HG03064 (cell line): Measurements from ENCODE around the gene PTPRG.
"Not testable (repeated sequence)": the region's sequence is repeated elsewhere in the genome, so short reads cannot be mapped to it uniquely, and the experiment has no call there.

ENCODE experiments used
- ATAC-seq: cut with Tn5 transposase; IDR thresholded peaks from one replicate; pipeline ENCODE4 v1.9.1; 2021; ENCODE audit warnings: low read depth; ENCODE audit not compliant: unreplicated experiment

The PTPRG gene

GRCh38 chr3:61812085-61812484 is 250.7 kb downstream of the PTPRG start:
- no peak for ATAC-seq

- no peak for ATAC-seq
Measured at GRCh38 chr3:61812517-61812916, 251.1 kb downstream of the PTPRG start.

- ATAC-seq, result no peak
Measured at GRCh38 chr3:61813636-61814035, 252.3 kb downstream of the PTPRG start.

- no peak for ATAC-seq
Measured at GRCh38 chr3:61814674-61815073, 253.3 kb downstream of the PTPRG start.

- ATAC-seq, result not testable (repeated sequence)
Measured at GRCh38 chr3:61816304-61816703, 254.9 kb downstream of the PTPRG start.

GRCh38 chr3:61819861-61820260 is 258.5 kb downstream of the PTPRG start:
- no peak for ATAC-seq

GRCh38 chr3:61820306-61820992 is 259.1 kb downstream of the PTPRG start:
- no peak for ATAC-seq

GRCh38 chr3:61821823-61822251 is 260.5 kb downstream of the PTPRG start:
- ATAC-seq, result no peak

- no peak for ATAC-seq
Measured at GRCh38 chr3:61822588-61822987, 261.2 kb downstream of the PTPRG start.

- ATAC-seq, result no peak
Measured at GRCh38 chr3:61824553-61825135, 263.3 kb downstream of the PTPRG start.

GRCh38 chr3:61826161-61826560 is 264.8 kb downstream of the PTPRG start:
- no peak for ATAC-seq

GRCh38 chr3:61828184-61828874 is 267.0 kb downstream of the PTPRG start:
- ATAC-seq, result no peak

GRCh38 chr3:61828880-61829721 is 267.7 kb downstream of the PTPRG start:
- no peak for ATAC-seq

GRCh38 chr3:61829722-61830350 is 268.5 kb downstream of the PTPRG start:
- ATAC-seq, result no peak

GRCh38 chr3:61831973-61832372 is 270.6 kb downstream of the PTPRG start:
- no peak for ATAC-seq

GRCh38 chr3:61832375-61833229 is 271.2 kb downstream of the PTPRG start:
- no peak for ATAC-seq

GRCh38 chr3:61839256-61839655 is 277.9 kb downstream of the PTPRG start:
- ATAC-seq, result no peak

GRCh38 chr3:61841111-61841845 is 279.9 kb downstream of the PTPRG start:
- ATAC-seq, result no peak

- ATAC-seq, result no peak
Measured at GRCh38 chr3:61841988-61842387, 280.6 kb downstream of the PTPRG start.
